Measurements from ENCODE around the gene CCDC43.
A peak's percentile ranks its signal among the peaks of the same experiment; 100 is the strongest.
"Not testable (repeated sequence)": the region's sequence is repeated elsewhere in the genome, so short reads cannot be mapped to it uniquely, and the experiment has no call there.

The CCDC43 gene

GRCh38 chr17:44642834-44643233 lies 46.7 kb downstream of the CCDC43 start:
- DNase-seq (ENCODE audit: low read depth) = no peak
- TF ChIP-seq, protein P1, sequence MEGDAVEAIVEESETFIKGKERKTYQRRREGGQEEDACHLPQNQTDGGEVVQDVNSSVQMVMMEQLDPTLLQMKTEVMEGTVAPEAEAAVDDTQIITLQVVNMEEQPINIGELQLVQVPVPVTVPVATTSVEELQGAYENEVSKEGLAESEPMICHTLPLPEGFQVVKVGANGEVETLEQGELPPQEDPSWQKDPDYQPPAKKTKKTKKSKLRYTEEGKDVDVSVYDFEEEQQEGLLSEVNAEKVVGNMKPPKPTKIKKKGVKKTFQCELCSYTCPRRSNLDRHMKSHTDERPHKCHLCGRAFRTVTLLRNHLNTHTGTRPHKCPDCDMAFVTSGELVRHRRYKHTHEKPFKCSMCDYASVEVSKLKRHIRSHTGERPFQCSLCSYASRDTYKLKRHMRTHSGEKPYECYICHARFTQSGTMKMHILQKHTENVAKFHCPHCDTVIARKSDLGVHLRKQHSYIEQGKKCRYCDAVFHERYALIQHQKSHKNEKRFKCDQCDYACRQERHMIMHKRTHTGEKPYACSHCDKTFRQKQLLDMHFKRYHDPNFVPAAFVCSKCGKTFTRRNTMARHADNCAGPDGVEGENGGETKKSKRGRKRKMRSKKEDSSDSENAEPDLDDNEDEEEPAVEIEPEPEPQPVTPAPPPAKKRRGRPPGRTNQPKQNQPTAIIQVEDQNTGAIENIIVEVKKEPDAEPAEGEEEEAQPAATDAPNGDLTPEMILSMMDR (conservative IDR thresholded peaks at IDR 0.05; ENCODE audit: control insufficient read depth, insufficient read depth, low read depth, low read length) = no peak
- no peak overlapping the region for H3K4me3 ChIP-seq (ENCODE audit: control insufficient read depth, low read depth, low read length)

- H3K4me3 ChIP-seq (ENCODE audit: control insufficient read depth, low read depth, low read length) = no peak overlapping the region
- TF ChIP-seq, protein P1 (conservative IDR thresholded peaks at IDR 0.05; ENCODE audit: control insufficient read depth, insufficient read depth, low read depth, low read length) = no peak
- DNase-seq (ENCODE audit: low read depth) = no peak
Observed at GRCh38 chr17:44637066-44637465, 52.5 kb downstream of the CCDC43 start.

DNA sequence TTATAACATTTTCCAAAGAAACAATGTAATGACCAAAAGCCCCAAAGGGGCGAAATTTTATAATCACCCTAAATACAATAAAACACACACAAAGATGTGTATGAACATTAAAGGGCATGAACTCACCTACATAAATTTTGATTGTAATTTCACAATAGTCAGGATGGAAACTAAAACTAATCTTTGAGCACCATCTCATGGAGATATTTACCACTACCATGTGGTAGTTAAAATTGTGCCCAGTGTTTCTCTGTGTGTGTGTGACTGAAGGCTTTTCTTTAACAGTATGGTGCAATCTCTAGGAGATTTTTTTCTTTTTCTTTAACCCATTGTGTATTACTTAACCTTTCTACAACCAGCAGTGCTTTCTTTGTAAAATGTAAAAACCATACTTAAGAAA lies 53.0 kb downstream of the CCDC43 start:
- TF ChIP-seq, protein P1 (conservative IDR thresholded peaks at IDR 0.05; ENCODE audit: control insufficient read depth, insufficient read depth, low read depth, low read length) = peak; percentile 58
- peak; percentile 67 for DNase-seq (ENCODE audit: low read depth)
- H3K4me3 ChIP-seq (ENCODE audit: control insufficient read depth, low read depth, low read length) = no peak overlapping the region

GRCh38 chr17:44634401-44634800 lies 55.2 kb downstream of the CCDC43 start:
- not testable (repeated sequence) for DNase-seq (ENCODE audit: low read depth); H3K4me3 ChIP-seq (ENCODE audit: control insufficient read depth, low read depth, low read length)

GRCh38 chr17:44633998-44634397 lies 55.6 kb downstream of the CCDC43 start:
- no peak for DNase-seq (ENCODE audit: low read depth)
- H3K4me3 ChIP-seq (ENCODE audit: control insufficient read depth, low read depth, low read length) = no peak overlapping the region
- TF ChIP-seq, protein P1 (conservative IDR thresholded peaks at IDR 0.05; ENCODE audit: control insufficient read depth, insufficient read depth, low read depth, low read length) = no peak

DNA sequence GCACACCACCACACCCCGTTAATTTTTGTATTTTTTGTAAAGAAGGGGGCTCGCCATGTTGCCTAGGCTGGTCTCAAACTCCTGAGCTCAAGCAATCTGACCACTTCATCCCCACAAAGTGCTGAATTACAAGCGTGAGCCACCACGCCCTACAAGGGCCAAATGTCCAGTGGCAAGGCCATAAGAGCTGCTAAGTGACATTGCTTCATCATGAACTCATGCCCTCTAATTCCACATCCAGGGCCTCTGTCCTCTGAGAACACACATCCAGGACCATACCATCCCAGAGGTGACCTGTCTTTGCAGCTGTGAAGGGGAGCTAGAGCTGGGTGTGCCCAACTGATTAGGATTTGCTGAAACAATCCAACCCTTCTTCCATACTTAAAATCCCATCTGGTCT lies 58.9 kb downstream of the CCDC43 start:
- H3K4me3 ChIP-seq (ENCODE audit: control insufficient read depth, low read depth, low read length) = no peak overlapping the region
- TF ChIP-seq, protein P1 (conservative IDR thresholded peaks at IDR 0.05; ENCODE audit: control insufficient read depth, insufficient read depth, low read depth, low read length) = no peak
- no peak for DNase-seq (ENCODE audit: low read depth)

DNA sequence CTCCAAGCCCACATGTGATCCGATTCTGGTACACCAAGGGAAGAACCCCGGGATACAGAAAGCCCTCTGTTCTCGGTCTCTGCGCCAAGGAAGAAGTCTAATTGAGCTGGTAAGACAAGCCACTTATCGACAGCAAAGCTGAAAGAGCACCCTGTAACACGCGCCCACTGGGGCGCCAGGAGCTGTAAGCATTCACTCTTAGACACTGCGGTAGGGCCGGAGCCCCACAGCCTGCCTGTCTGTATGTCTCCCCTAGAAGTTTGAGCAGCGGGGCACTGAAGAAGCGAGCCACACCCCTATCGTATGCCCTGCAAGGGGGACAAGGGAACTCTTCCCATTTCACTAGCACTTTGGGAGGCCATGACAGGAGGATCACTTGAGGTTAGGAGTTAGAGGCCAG lies 60.3 kb downstream of the CCDC43 start:
- TF ChIP-seq, protein P1 (conservative IDR thresholded peaks at IDR 0.05; ENCODE audit: control insufficient read depth, insufficient read depth, low read depth, low read length) = no peak
- DNase-seq (ENCODE audit: low read depth) = no peak
- H3K4me3 ChIP-seq (ENCODE audit: control insufficient read depth, low read depth, low read length) = no peak overlapping the region
